GM18870 (cell line): ENCODE data around the gene ALPP.
"Not testable (repeated sequence)": the region's sequence is repeated elsewhere in the genome, so short reads cannot be mapped to it uniquely, and the experiment has no call there.

Source experiments
- ATAC-seq: cut with Tn5 transposase; IDR thresholded peaks from one replicate; pipeline ENCODE4 v1.9.1; 2021; ENCODE audit warnings: moderate library complexity; ENCODE audit not compliant: unreplicated experiment

The ALPP gene

GRCh38 chr2:232363064-232363783 is 15.3 kb upstream of the ALPP start:
- ATAC-seq = not testable (repeated sequence)

- ATAC-seq = no peak
Observed at GRCh38 chr2:232363784-232364615, 14.6 kb upstream of the ALPP start.

DNA sequence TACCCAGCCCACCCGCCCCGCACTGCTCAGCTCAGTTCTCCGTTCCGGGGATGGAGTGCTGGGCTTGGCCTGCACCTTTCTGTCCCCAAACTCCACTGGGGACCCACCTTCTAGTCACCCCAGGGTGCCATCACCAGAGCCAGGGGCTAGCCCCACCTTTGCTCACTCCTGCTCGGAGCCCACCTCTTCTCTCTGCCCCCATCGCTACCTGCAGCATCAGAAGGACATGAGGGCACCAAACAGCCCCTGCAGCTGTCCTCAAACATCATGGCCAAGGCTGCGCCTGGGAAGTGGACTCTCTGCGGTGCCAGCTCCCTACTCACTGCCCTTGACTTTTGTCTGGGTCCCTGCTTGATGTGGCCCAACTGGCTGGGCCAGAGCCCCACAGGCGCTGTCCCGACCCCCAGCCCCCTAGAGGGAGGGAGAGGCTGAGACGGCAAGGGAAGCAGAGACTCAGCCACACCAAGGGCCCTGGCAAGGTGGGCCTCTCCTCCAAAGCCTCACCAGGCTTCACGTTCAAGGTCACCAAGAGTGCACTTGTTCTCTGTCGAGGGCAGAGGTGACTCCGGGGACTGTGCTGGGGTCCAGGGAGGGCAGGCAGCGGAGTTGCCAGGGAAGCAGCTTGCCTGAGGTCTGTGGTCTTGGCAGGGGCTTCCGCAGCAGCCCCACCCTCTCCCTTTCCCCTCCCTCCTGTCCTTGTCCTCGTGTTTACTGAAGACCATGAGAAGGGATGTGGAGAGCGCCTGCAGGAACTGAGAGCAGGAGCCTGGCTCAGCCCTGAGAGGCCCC is 13.6 kb upstream of the ALPP start:
- not testable (repeated sequence) for ATAC-seq

GRCh38 chr2:232365621-232366321 is 12.8 kb upstream of the ALPP start:
- ATAC-seq = no peak

GRCh38 chr2:232366461-232366860 is 12.1 kb upstream of the ALPP start:
- not testable (repeated sequence) for ATAC-seq

DNA sequence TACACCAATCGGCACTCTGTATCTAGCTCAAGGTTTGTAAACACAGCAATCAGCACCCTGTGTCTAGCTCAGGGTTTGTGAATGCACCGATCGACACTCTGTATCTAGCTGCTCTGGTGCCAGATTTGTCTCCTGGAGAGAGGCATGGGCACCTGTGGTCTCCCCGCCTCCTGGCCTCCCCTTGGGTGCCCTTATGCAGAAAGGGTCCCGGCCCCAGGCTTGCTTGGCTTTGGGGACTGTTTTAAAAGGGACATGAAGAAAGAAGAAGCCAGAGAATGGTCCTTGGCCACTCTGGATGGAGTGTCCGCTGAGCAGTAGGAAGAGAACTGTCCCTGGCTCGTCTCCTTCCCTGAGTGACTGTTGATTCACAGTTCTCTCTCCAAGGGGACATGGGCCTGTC is 11.5 kb upstream of the ALPP start:
- ATAC-seq = no peak

DNA sequence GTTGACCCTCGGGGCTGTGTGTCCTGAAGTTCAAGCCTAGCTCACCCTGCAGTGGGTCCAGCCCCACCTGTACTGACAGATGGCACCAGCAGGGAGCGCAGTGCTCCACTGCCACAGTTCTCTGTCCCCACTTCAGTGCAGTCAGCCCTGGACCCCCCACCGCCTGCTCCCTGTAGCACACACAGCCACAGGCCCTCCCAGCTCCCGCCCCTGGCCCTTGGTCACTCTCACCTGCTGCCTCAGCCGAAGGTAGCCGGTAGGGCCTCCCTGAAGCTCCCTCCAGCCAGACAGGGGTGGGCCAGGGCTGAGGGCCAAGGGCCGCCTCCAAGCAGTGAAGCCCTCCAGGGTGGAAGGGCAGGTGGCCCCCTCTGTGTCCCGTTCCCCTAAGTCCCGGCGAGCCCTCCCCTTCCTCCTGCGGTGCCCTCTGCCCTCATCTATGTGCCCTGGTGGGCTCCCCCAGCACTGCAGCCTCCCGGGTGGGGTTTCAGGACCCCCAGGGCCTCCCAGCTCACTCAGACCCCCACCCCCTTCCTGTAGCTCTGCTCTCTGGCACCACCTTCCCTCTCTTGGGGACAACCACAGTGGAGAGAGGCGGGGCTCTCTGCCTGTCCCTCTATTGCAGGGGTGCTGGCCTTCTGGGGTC is 10.8 kb upstream of the ALPP start:
- ATAC-seq = no peak

- no peak for ATAC-seq
Observed at GRCh38 chr2:232368311-232368731, 10.2 kb upstream of the ALPP start.

- ATAC-seq = no peak
Observed at GRCh38 chr2:232369126-232369951, 9.2 kb upstream of the ALPP start.

- ATAC-seq = not testable (repeated sequence)
Observed at GRCh38 chr2:232370007-232370406, 8.5 kb upstream of the ALPP start.

DNA sequence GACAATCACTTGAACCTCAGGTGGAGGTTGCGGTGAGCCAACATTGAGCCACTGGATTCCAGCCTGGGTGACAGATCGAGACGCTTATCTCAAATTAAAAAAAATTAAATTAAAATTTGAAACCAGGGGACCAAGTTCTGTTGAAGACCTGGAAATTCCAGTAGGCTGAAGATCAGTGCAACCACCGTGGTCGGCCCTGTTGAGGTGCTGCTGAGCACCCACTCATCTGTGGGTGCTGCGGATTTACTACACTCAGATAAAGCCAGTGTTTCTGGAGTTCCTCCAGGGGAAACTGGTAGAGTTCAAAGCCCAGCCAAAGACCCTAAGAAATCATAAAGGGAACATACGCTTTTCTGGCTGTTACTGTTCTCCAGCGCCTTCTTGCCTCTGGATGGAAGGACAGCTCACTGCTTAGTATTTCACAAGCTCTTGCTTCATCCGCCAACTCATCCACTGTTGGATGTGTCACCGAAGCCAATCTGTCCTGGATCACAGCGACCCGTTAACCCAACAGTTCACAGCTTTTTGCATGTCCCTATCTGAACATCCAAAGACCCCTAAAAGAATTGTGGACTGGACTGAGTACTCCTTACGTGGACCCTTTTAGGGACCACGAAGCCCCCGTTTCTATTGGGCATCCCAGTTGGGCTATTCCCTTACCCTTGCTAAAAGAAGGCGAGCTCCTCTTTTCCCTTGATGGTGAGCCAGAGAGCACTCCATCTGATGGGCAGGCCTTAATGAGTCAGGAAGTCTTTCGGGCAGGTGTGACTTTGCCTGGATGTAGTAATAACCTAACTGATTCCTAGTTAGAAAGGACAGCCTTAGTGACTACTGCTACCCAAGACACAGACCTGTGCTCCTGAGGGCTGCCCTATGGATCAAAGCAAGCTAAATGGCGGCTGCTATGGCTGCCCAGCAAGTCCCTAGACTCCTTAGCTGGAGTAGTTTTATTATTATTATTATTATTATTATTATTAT is 6.0 kb upstream of the ALPP start:
- no peak for ATAC-seq

- no peak for ATAC-seq
Observed at GRCh38 chr2:232374356-232374755, 4.2 kb upstream of the ALPP start.

DNA sequence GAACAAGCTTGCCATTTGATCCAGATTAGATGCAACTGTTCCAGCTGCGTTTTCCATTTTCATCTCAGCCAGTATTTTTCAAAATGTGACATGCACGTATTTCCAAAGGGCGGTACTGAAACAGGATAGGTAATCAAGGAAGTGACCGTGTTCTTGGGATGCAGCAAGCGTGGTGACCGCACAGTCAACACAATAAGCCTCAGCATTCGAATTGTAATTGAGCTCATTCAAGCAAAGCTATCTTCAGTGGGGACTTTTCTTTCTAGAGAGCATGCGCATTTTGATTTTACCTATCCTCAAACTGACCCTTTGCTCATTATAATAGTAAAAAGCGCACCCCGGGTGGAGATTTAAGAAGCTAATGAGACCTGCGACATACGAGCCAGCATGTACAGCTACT is 3.4 kb upstream of the ALPP start:
- no peak for ATAC-seq

GRCh38 chr2:232376260-232376659 is 2.3 kb upstream of the ALPP start:
- no peak for ATAC-seq

DNA sequence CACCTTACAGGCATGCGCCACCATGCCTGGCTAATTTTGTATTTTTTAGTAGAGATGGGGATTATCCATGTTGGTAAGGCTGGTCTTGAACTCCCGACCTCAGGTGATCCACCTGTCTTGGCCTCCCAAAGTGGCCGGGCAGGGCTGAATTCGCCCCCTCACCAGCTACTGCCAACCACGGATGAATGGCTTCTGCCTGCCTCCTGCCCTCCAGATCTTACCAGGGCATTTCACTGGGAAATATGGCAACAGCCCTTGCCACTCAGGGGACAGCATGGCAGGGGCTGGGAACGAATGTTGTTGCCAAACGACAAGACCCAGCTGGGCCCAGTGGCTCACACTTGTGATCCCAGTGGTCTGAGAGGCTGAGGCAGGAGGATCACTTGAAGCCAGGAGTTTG is 1.8 kb upstream of the ALPP start:
- ATAC-seq = no peak

- no peak for ATAC-seq
Observed at GRCh38 chr2:232377319-232377718, 1.2 kb upstream of the ALPP start.

- ATAC-seq = no peak
Observed at GRCh38 chr2:232377841-232378734, 463 bp upstream of the ALPP start.
